ENCODE data around the gene PALM.
"Not testable (repeated sequence)": the region's sequence is repeated elsewhere in the genome, so short reads cannot be mapped to it uniquely, and the experiment has no call there.

PALM gene

GRCh38 chr19:678791-679388 lies 29.8 kb upstream of the PALM start:
- no peak for DNase-seq (ENCODE audit: low read depth, low spot score)

DNA sequence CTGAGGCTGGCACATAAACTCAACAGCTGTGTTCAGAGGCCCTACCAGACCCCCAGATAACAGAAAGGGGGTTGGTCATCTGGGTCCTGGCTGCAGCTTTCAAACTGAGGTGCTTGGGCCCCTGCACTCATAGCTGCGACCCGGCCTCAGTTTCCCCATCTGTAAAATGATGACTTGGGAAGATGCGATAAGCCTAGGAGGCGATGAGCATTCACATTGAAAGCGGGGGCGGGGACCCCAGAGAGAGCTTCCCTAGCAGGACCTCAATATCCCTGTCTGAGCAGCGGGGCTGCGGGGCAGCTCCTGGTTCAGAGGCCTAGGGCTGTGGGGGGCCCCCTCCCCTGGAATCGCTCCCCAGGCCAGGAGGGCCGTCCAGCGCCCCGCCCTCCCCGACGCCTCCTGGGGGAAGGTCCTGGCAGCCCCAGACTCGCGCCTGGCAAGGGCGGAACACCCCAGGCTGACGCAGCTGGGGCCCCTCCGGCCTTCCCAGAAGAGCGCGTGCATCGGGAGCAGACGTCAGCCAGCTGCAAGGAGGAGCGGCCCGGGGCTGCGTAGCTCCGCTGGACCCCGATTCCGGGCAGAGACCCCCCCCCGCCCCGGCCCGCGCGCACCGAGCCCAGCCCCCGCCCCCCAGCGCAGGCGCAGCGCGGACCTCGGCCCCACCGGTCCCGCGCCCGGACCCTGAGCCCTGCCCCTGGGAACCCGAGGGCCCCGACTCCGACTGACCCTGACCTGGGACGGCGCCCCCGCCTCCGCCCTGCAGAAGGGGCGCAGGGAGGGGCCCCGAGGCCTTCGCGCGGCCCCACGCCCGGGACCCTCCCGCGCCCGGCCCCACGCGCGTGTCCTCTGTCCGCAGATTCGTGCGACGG lies 29.1 kb upstream of the PALM start:
- DNase-seq (ENCODE audit: low read depth, low spot score), result peak; percentile 84

GRCh38 chr19:680287-681028 lies 28.3 kb upstream of the PALM start:
- peak; percentile 99 for DNase-seq (ENCODE audit: low read depth, low spot score)

DNA sequence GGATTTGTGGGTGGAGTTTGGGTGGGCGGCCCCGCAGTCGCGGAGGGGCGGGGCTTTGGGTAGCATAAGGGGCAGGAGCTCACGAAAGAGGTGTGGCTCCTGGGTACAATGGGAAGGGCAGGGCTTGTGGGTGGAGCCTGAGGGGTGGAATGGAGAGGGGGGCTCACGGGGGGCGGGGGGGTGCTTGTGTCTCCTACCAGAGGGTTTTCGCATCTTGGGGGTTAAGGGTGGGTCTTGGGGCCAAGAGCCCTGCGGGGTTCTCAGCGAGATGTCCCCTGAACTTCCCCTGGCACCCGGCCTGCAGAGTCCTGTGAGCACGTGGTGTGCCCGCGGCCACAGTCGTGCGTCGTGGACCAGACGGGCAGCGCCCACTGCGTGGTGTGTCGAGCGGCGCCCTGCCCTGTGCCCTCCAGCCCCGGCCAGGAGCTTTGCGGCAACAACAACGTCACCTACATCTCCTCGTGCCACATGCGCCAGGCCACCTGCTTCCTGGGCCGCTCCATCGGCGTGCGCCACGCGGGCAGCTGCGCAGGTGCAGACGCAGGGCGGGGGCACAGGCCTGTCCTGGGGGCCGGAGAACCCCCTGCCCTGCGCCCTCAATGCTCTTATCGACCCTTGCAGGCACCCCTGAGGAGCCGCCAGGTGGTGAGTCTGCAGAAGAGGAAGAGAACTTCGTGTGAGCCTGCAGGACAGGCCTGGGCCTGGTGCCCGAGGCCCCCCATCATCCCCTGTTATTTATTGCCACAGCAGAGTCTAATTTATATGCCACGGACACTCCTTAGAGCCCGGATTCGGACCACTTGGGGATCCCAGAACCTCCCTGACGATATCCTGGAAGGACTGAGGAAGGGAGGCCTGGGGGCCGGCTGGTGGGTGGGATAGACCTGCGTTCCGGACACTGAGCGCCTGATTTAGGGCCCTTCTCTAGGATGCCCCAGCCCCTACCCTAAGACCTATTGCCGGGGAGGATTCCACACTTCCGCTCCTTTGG lies 27.4 kb upstream of the PALM start:
- DNase-seq (ENCODE audit: low read depth, low spot score), result no peak

GRCh38 chr19:682678-683320 lies 25.9 kb upstream of the PALM start:
- no peak for DNase-seq (ENCODE audit: low read depth, low spot score)

DNA sequence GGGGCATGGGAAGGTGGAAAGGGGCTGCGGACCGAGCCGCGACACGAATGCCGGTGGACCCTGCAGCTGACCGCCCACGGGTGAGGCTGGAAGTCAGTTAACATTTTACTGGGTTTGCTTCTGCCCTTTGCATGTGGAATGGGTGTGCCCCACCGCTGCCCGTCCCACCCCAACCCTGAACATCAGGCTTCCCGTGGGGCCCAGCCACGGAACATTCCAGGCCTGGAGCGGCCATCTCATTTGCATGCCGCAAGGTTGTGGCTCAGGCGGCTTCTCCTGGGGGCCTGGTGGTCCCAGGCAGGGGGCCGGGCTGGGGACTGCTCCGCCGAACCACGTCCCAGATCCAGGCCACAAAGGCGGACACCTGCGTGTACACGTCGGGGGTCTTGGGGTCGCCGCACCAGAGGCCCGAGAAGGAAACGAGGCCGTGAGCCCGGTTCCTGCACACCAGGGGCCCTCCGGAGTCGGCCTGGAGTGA lies 23.2 kb upstream of the PALM start:
- DNase-seq (ENCODE audit: low read depth, low spot score), result no peak

DNA sequence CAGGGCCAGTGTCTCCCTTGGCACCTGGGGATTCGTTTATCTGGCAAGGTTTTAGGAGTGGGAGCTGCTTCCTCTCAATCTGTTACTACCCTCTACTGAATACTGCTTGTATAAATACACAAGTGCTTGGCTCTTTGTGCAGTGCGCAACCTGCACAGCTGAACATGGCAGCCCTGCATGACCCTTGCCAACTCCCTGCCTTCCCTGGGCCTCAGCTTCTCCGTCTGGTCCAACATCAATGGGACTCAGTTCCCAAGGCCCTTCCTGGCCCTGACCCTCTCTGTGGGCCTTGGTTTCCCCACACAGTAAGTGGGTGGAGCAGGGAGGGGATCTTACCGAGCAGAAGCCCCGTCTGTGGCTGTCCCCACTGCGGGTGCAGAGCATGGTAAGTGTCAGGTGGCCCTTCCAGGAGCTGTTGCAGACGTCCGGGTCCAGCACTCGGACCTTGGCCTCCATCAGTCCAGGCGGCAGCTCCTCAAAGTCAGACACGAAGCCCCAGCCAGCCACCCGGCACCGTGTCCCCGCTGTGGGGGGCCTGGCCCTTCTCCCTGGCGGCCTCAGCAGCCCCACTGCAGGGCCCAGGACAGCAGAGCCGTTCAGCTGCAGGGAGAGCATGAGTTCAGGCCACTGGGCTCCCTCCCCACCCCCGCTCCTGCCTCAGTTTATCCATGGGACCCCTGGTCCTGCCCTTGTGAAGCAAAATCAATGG lies 22.0 kb upstream of the PALM start:
- no peak for DNase-seq (ENCODE audit: low read depth, low spot score)

GRCh38 chr19:687569-688166 lies 21.1 kb upstream of the PALM start:
- DNase-seq (ENCODE audit: low read depth, low spot score), result no peak

GRCh38 chr19:688214-688613 lies 20.5 kb upstream of the PALM start:
- no peak for DNase-seq (ENCODE audit: low read depth, low spot score)

DNA sequence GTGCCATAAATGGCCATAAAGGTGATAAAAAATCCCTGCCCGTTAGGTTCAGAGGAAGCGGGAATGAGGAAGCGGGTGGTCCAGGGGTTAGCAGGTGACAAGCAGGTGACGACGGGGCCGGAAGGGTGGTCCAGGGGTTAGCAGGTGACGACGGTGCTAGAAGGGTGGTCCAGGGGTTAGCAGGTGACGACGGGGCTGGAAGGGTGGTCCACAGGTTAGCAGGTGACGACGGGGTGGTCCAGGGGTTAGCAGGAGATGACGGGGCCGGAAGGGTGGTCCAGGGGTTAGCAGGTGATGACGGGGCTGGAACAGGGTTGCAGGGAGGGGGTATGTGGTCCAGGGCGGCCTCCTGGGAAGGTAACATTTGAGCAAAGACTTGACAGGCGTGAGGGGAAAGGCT lies 19.7 kb upstream of the PALM start:
- no peak for DNase-seq (ENCODE audit: low read depth, low spot score)

DNA sequence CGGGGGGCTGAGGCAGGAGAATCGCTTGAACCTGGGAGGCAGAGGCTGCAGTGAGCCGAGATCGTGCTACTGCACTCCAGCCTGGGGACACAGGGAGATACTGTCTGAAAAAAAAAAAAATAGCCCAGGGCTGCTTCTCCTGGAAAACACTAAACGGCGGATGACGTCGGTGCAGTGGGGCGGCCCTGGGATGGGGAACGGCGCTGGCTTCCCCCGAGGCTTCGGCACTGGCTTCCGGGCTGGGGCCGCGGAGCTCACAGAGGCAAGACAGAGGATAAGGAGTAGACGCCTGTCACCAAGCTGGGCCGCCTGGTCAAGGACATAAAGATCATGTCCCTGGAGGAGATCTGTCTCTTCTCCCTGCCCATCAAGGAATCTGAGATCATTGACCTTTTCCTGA lies 18.5 kb upstream of the PALM start:
- no peak for DNase-seq (ENCODE audit: low read depth, low spot score)

- no peak for DNase-seq (ENCODE audit: low read depth, low spot score)
These were observed 14.0 kb upstream of the PALM start for GRCh38 chr19:694481-695351.

GRCh38 chr19:695352-695949 lies 13.3 kb upstream of the PALM start, which contains the start of gene PRSS57:
PRSS57 (minus strand) TSS chr19:695452; CDS start chr19:695430, 22 bp downstream.
- DNase-seq (ENCODE audit: low read depth, low spot score), result no peak

- DNase-seq (ENCODE audit: low read depth, low spot score), result not testable (repeated sequence)
These were observed 10.2 kb upstream of the PALM start for GRCh38 chr19:698529-698928.

DNA sequence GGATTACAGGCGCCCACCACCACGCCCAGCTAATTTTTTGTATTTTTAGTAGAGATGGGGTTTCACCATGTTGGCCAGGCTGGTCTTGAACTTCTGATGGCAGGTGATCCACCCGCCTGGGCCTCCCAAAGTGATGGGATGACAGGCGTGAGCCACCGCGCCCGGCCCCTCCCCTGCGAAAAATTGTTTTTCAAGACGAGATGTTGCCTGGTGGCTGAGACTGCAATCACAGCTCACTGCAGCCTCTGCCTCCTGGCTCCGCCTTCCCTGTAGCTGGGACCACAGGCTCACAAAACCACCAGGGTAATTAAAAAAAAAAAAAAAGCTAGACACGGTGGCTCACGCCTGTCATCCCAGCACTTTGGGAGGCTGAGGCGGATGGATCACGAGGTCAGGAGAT lies 8.8 kb upstream of the PALM start:
- not testable (repeated sequence) for DNase-seq (ENCODE audit: low read depth, low spot score)

DNA sequence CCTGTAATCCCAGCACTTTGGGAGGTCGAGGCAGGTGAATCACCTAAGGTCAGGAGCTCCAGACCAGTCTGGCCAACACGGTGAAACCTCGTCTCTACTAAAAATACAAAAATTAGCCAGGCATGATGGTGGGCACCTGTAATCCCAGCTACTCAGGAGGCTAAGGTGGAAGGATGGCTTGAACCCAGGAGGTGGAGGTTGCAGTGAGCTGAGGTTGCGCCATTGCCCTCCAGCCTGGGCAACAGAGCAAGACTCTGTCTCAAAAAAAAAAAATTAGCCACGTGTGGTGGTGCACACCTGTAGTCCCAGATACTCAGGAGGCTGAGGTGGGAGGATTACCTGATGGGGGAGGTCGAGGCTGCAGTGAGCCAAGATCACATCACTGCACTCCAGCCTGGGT lies 5.9 kb upstream of the PALM start:
- not testable (repeated sequence) for DNase-seq (ENCODE audit: low read depth, low spot score)

GRCh38 chr19:703329-703650 lies 5.4 kb upstream of the PALM start:
- no peak for DNase-seq (ENCODE audit: low read depth, low spot score)

Measured in astrocyte of the hippocampus (primary cell).